ENCODE data around the gene F2R.

- TF ChIP-seq GABPA (tag; conservative IDR thresholded peaks at IDR 0.05; ENCODE audit: low read depth) (no peak), TEAD4 (IDR thresholded peaks at IDR 0.05; ENCODE audit: low read length) (no peak), TEAD4 (CRISPR knock-in tag; IDR thresholded peaks at IDR 0.05; ENCODE audit: borderline replicate concordance) (no peak), CTCF (IDR thresholded peaks at IDR 0.05 in 2 of 3, conservative IDR thresholded peaks at IDR 0.05 in 1 of 3; ENCODE audit: insufficient read depth in 2 of 3, low read depth in 1 of 3, low read length in 3 of 3) (no peak), CBX3 (IDR thresholded peaks at IDR 0.05; ENCODE audit: borderline replicate concordance in 1 of 2, low read length in 2 of 2) (no peak), HIVEP1 (CRISPR knock-in tag; IDR thresholded peaks at IDR 0.05) (no peak), POLR2A (conservative IDR thresholded peaks at IDR 0.05) (no peak), JUNB (CRISPR knock-in tag; conservative IDR thresholded peaks at IDR 0.05) (no peak), ZHX1 (conservative IDR thresholded peaks at IDR 0.05; ENCODE audit: low read length) (no peak), MEF2A (IDR thresholded peaks at IDR 0.05; ENCODE audit: control insufficient read depth, low read depth, low read length) (no peak), ATF3 (IDR thresholded peaks at IDR 0.05) (no peak), ATF3 (CRISPR knock-in tag; conservative IDR thresholded peaks at IDR 0.05) (no peak), ZBTB43 (CRISPR knock-in tag; IDR thresholded peaks at IDR 0.05) (no peak), PBX2 (CRISPR knock-in tag; IDR thresholded peaks at IDR 0.05; ENCODE audit: low read depth) (no peak), PBX2 (tag; conservative IDR thresholded peaks at IDR 0.05; ENCODE audit: low read depth) (no peak), NCOA2 (IDR thresholded peaks at IDR 0.05; ENCODE audit: partially characterized antibody in 2 of 2) (no peak)
Measured at GRCh38 chr5:76737846-76738245, 21.9 kb downstream of the F2R start.
